ENCODE measurements around the gene TMEM229B.

The TMEM229B gene

DNA sequence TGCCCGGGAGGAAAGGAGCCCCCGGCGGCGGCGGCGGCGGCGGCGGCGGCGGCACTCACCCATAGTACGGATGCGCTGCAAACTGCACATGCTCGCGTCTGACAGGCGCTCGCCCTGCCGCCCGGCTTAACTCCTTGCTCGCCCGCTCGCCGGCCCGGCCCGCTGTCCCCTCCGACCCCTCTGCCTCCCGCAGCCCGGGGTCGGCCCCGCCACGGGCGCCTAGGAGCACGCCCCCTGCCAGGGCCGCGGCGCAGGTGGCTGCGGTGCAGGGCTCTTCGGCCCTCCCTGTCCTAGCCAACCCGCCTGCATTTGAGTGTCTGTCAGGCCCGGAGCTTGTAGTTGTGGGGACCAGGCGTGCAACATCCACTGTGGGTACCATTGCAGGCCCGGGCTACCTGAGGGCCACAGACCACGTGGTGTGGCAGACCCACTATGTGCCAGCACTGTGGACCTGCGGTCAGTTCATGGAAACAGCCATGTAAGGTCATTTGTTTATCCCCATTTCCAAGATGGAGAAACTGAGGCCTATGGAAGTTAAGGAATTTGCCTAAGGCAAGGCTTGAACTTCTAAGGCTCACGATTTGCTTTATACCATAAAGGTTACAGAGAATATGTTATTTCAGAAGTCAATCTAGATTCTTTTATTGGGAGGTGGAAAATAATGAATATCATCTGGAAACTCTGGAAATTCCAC is 27.0 kb upstream of the TMEM229B start:
- DNase-seq (ENCODE audit: low spot score) = peak; percentile 43

DNA sequence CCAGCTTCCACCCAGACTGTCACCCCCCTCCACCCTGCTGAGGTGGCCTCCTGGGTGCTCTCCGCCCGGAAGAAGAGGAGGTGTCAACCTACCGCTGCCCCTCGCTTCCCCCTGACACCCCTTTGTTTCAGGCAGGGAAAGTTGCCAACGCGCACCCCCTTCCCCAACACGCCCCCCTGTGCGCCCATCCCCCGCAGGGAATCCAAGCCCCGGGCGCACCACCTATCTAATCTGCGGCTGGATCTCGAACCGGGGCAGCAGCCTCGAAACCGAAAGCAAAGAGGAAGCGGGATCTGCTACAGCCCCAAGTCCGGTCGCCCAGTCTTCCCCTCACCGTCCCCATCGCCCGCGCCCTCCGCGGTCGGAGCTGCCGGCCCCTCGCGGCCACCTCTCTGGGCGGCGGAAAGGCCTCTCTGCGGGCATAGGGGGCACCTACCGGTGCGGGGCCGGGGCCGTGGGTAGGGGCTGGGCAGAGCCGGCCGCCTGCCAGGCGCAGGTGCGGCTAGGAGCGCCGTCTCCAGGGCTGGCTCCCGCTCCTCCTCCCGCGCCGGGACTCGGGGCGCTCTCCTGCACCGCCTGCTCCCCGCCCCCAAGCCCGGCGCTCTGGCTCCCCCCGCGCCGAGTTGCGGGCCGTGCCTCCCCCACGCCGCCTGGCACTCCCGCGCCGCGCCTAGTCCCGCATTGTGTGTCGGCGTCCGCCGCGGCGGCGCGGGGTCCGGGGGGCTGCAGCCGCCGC is 26.3 kb upstream of the TMEM229B start:
- DNase-seq (ENCODE audit: low spot score) = peak; percentile 52

GRCh38 chr14:67514203-67514607 is 25.7 kb upstream of the TMEM229B start:
- peak; percentile 87 for DNase-seq (ENCODE audit: low spot score)

DNA sequence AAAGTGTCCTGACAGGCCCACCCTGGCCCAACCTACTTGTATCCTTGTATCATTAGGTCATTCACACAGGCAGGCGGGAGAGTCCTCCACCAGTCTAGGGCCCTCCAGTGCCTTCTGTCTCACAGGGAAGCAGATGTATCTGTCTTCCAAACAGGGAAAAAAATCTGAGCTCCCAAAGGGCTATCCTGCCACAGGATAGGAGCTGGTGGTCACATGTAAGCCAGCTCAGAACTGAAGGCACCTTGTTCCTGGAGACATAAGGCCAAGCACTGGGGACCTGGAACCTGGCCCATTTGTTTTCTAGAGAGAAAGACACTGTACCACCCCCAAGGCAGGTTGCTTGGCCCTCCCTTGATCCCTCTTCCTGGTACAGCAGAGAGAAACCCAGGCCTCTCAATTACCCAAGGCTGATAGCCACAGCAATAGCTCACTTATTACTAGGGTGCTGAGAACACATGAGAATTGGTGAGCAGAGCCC is 25.1 kb upstream of the TMEM229B start:
- peak; percentile 93 for DNase-seq (ENCODE audit: low spot score)

GRCh38 chr14:67512463-67513310 is 24.2 kb upstream of the TMEM229B start:
- no peak for DNase-seq (ENCODE audit: low spot score)

- DNase-seq (ENCODE audit: low spot score) = no peak
These were observed 22.3 kb upstream of the TMEM229B start for GRCh38 chr14:67510836-67511235.

- no peak for DNase-seq (ENCODE audit: low spot score)
These were observed 21.6 kb upstream of the TMEM229B start for GRCh38 chr14:67510121-67510520.

- peak; percentile 56 for DNase-seq (ENCODE audit: low spot score)
These were observed 20.4 kb upstream of the TMEM229B start for GRCh38 chr14:67508956-67509355.

DNA sequence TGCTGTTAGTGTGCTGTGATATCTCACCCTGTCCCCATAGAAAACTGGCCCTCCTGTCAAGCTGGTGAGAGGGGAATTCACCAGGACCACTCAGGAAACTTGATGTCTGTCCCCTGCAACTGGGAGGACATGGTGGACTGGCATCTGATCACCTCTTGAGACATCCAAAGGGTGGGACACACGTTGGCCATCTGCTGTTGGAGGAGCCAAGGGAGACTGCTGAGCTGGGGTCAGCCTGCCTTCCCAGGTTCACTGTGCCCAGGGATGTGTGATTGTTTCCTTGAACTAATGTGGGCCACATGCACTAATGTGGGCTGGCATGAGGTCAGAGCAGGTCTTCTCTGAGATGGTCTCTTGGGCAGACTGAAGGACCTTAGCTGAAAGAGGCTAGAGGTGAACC is 16.7 kb upstream of the TMEM229B start:
- DNase-seq (ENCODE audit: low spot score) = no peak

DNA sequence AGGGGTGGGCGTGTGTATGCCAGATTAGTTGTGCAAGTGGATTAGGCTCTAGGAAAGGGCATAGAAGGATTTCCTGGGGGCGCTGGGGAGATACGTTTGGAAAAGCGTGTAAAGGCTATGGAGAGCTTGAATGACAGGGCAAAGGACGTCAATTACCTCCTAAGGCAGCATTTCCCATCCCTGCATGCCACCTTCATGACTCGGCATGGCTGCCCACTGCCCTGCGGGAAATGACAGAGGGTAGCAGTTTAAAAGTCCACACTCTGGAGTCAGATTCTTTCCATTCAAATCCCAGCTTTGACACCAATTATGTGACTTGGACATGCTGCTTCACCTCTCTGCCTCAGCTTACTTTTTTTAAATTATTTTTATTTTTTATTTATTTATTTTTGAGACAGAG is 14.8 kb upstream of the TMEM229B start:
- no peak for DNase-seq (ENCODE audit: low spot score)

- no peak for DNase-seq (ENCODE audit: low spot score)
These were observed 14.3 kb upstream of the TMEM229B start for GRCh38 chr14:67502867-67503266.

- DNase-seq (ENCODE audit: low spot score) = no peak
These were observed 13.1 kb upstream of the TMEM229B start for GRCh38 chr14:67501670-67502069.

- no peak for DNase-seq (ENCODE audit: low spot score)
These were observed 12.5 kb upstream of the TMEM229B start for GRCh38 chr14:67500981-67501380.

- DNase-seq (ENCODE audit: low spot score) = no peak
These were observed 9.2 kb upstream of the TMEM229B start for GRCh38 chr14:67497716-67498115.

DNA sequence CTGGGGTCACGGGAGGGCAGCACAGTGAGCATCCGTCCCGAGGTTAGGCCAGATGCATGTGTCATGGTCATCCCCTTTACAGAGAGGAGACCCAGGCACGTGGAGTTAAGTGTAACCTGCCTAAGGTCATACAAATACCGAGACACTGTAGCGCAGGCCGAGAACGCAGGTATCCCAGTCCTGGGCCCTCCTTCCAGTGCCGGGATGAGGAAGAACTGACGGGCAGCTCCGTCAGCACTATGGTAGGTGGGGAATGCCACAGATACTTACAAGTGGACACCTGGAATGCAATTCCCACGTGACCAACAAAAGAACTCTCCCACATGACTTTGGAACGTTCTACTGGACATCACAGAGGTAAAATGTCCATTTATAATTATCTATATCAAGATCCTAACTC is 8.7 kb upstream of the TMEM229B start:
- DNase-seq (ENCODE audit: low spot score) = no peak

GRCh38 chr14:67495827-67496226 is 7.3 kb upstream of the TMEM229B start:
- DNase-seq (ENCODE audit: low spot score) = no peak

DNA sequence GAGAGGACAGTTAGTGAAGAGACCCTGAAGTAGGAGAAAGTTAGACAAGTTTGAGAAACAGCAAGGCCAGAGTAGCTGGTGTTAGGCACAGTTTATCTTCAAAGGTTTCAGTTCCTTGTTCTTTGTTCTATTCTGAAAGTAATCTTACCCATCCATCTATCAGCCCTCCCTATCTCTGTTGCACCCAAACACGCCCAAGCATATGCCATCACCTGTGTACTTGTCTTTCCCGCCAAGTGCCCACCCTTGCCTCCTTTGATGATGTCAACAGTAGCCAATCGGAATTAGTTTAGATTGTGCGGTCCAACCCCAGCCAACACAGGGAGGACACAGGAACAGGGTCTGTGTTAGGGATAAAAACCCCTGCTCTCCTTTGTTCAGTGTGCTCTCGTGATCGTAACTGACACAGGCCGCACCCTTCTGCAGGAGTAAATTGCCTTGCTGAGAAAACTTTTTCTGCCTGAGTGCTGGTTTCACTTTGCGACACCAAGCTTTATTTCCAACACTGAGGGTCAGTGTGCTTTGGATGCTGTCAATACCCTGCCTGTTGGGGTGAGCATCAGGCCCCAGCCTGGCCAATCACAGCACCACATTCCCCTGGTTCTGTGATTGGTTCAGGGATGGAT is 4.7 kb upstream of the TMEM229B start:
- no peak for DNase-seq (ENCODE audit: low spot score)

GRCh38 chr14:67492538-67492937 is 4.0 kb upstream of the TMEM229B start:
- no peak for DNase-seq (ENCODE audit: low spot score)

- peak; percentile 72 for DNase-seq (ENCODE audit: low spot score)
These were observed 3.4 kb upstream of the TMEM229B start for GRCh38 chr14:67491741-67492507.

DNA sequence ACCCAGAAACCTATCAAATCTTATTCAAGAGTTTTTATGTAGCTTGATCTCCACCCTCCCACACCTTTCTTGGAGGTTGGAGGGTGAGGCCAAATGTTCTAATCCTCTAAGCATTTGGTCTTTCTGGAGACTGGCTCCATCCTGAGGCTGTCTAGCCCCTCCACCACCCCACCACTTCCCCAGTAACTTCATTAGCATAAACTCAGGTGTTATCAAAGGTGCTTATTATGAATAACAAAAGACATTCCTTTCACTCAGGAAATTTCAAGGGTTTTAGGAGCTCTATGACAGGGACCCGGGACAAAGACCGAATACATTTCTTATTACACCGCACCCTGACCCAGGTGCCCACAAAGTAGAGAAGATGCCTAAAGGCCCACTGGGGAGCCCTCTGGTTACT is 2.8 kb upstream of the TMEM229B start:
- no peak for DNase-seq (ENCODE audit: low spot score)

GRCh38 chr14:67490196-67490595 is 1.7 kb upstream of the TMEM229B start:
- peak; percentile 47 for DNase-seq (ENCODE audit: low spot score)
